BE2C (cell line): ENCODE measurements around the gene CAMTA1.
A peak's percentile ranks its signal among the peaks of the same experiment; 100 is the strongest.

Experiments
- DNase-seq: peaks from one replicate; pipeline ENCODE4 v3.0.0-alpha.2; 2020
- H3K27me3 ChIP-seq: fragments of 250-450 bp; sonication (Bioruptor Pico); 2 replicates; pipeline ENCODE4 v1.5.1; 2020; ENCODE audit warnings: mild to moderate bottlenecking
- H3K36me3 ChIP-seq: fragments of 250-450 bp; sonication (Bioruptor Pico); 2 replicates; pipeline ENCODE4 v1.5.1; 2020; ENCODE audit warnings: mild to moderate bottlenecking
- H3K4me1 ChIP-seq: fragments of 250-450 bp; sonication (Bioruptor Pico); 2 replicates; pipeline ENCODE4 v1.5.1; 2020
- H3K4me3 ChIP-seq: 2 replicates; pipeline ENCODE4 v1.5.1; 2011; ENCODE audit warnings: low read depth, low read length
- H3K9me3 ChIP-seq: fragments of 250-450 bp; sonication (Bioruptor Pico); 2 replicates; pipeline ENCODE4 v1.5.1; 2020
- CTCF ChIP-seq: IDR thresholded peaks from 2 replicates; pipeline ENCODE4 v1.5.1; 2012; ENCODE audit warnings: mild to moderate bottlenecking, low read depth, low read length

The CAMTA1 gene

GRCh38 chr1:7482077-7482476 lies 696.8 kb downstream of the CAMTA1 start:
- Histone ChIP-seq H3K36me3 (no peaks in the 10 kb centered on the region), H3K4me3 (no peak overlapping the region), H3K4me1 (peaks cover 32% of the 10 kb centered on the region), H3K27me3 (no peaks in the 10 kb centered on the region), H3K9me3 (no peaks in the 10 kb centered on the region)
- no peak for DNase-seq
- TF ChIP-seq CTCF, result no peak

- Histone ChIP-seq H3K36me3 (no peaks in the 10 kb centered on the region), H3K4me3 (no peak overlapping the region), H3K4me1 (peaks cover 24% of the 10 kb centered on the region), H3K9me3 (no peaks in the 10 kb centered on the region), H3K27me3 (no peaks in the 10 kb centered on the region)
- DNase-seq, result no peak
- TF ChIP-seq CTCF, result no peak
Measured at GRCh38 chr1:7482772-7483495, 697.7 kb downstream of the CAMTA1 start.

GRCh38 chr1:7483634-7484383 lies 698.6 kb downstream of the CAMTA1 start:
- Histone ChIP-seq H3K4me3 (no peak overlapping the region), H3K4me1 (peaks cover 17% of the 10 kb centered on the region)
- TF ChIP-seq CTCF, result no peak

GRCh38 chr1:7485086-7485780 lies 700.0 kb downstream of the CAMTA1 start:
- DNase-seq, result no peak
- no peaks in the 10 kb centered on the region for H3K27me3 ChIP-seq
- H3K4me3 ChIP-seq, result no peak overlapping the region
- no peak for TF ChIP-seq CTCF
- H3K36me3 ChIP-seq, result no peaks in the 10 kb centered on the region
- no peaks in the 10 kb centered on the region for H3K9me3 ChIP-seq
- peaks cover 13% of the 10 kb centered on the region for H3K4me1 ChIP-seq

More at GRCh38 chr1:7483634-7484383, 698.6 kb downstream of the CAMTA1 start:
- Histone ChIP-seq H3K27me3 (no peaks in the 10 kb centered on the region), H3K9me3 (no peaks in the 10 kb centered on the region), H3K36me3 (no peaks in the 10 kb centered on the region)
- no peak for DNase-seq

- no peaks in the 10 kb centered on the region for H3K36me3 ChIP-seq
- H3K4me1 ChIP-seq, result peaks cover 13% of the 10 kb centered on the region
- TF ChIP-seq CTCF, result no peak
- peak; percentile 49 for DNase-seq
- H3K4me3 ChIP-seq, result no peak overlapping the region
- no peaks in the 10 kb centered on the region for H3K27me3 ChIP-seq
- no peaks in the 10 kb centered on the region for H3K9me3 ChIP-seq
Measured at GRCh38 chr1:7485826-7486225, 700.6 kb downstream of the CAMTA1 start.
